ENCODE results near the gene SPAG16. TPM values are rescaled to one million over a fixed set of nuclear protein-coding genes. Genes with fewer than 3 reads are reported as not detected.

Gene SPAG16
- total and polyA plus RNA-seq, 2 donors (not counting 1 experiment from before 2014, with no cell fraction given), result 3.4 to 8.6 TPM

GRCh38 chr2:213566846-213567245, 282.6 kb downstream of the SPAG16 start:
- intact Hi-C loops (cut with micrococcal nuclease), result no loop called here
- no peaks in the 10 kb centered on the region for H3K4me1 Mint-ChIP-seq

DNA sequence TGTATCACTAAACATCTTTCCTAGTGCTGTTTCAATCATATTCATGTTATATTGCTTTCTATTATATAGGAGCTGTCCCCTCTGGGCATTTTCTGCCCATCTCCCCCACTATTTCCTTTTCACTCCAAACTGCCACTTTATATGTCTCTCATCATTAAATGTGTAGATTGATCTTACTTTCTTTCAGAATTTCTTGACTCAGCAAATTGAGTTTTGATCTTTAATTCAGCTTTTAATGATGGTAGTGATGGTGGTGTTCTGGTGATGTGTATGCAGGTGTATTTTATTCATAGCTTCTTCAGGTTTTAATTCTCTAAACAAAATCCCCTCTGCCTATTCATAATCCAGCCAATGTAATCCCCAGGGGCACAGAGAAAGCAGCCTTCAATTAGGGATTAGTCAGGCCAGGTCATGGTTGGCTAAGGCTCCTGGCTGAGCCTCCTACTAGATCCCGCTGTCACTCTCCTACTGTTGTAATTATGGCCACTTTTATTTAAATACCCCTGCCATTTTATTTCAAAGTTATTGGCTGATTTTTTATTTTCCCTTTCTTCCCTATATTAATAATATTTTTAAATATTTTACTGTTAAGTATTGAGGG, 325.4 kb downstream of the SPAG16 start:
- no peaks in the 10 kb centered on the region for H3K9me3 Mint-ChIP-seq (ENCODE audit: insufficient read depth)
- H3K9ac ChIP-seq (ENCODE audit: low read length), result no peak overlapping the region
- H3K27me3 ChIP-seq (replicated peaks in 1 of 4; ENCODE audit: control extremely low read depth in 1 of 4, control insufficient read depth in 3 of 4, insufficient read depth in 4 of 4, low read length in 3 of 4), result no peaks in the 10 kb centered on the region
- ChIA-PET POLR2A (no interaction called here), CTCF (no interaction called here)
- DNase-seq (no peak), ATAC-seq (ENCODE audit: low read depth) (no peak)
- H3K27ac Mint-ChIP-seq, result no peak overlapping the region
- H3K4me1 ChIP-seq (ENCODE audit: control insufficient read depth in 2 of 2, insufficient read depth in 2 of 2, low read length in 2 of 2), result no peaks in the 10 kb centered on the region
- no CpG with 5 or more reads among the region's 1 CpG for WGBS (ENCODE audit: insufficient coverage)
- H3K4me3 Mint-ChIP-seq, result no peak overlapping the region
- no peaks in the 10 kb centered on the region for H3K27me3 Mint-ChIP-seq
- H4K20me1 ChIP-seq (ENCODE audit: control insufficient read depth, insufficient read depth, low read length, poor library complexity, severe bottlenecking), result no peaks in the 10 kb centered on the region
- H3K4me3 ChIP-seq (ENCODE audit: control extremely low read depth in 1 of 5, extremely low read depth in 1 of 5, insufficient read depth in 1 of 5, low read depth in 2 of 5, low read length in 4 of 5), result no peak overlapping the region
- H3K27ac ChIP-seq (ENCODE audit: low read length in 2 of 2), result no peak overlapping the region
- H2AFZ ChIP-seq (ENCODE audit: insufficient read depth, low read depth, low read length, poor library complexity, severe bottlenecking), result no peak overlapping the region
- H3K36me3 ChIP-seq (replicated peaks in 1 of 2; ENCODE audit: control extremely low read depth in 1 of 2, control insufficient read depth in 1 of 2, extremely low read depth in 1 of 2, insufficient read depth in 2 of 2, low read length in 1 of 2), result no peaks in the 10 kb centered on the region
- no peak overlapping the region for H3K4me2 ChIP-seq (replicated peaks; ENCODE audit: low read depth, low read length, poor library complexity, severe bottlenecking)
- H3K4me1 Mint-ChIP-seq, result no peaks in the 10 kb centered on the region
- H3K9me3 ChIP-seq (ENCODE audit: control extremely low read depth in 1 of 3, control insufficient read depth in 2 of 3, insufficient read depth in 1 of 3, low read length in 2 of 3), result no peaks in the 10 kb centered on the region
- intact Hi-C loops (cut with micrococcal nuclease), result no loop called here
- H3K79me2 ChIP-seq (ENCODE audit: control insufficient read depth, insufficient read depth, low read length), result no peaks in the 10 kb centered on the region
- no peak for TF ChIP-seq EZH2 (IDR thresholded peaks at IDR 0.05; ENCODE audit: borderline replicate concordance, insufficient read depth, low read depth, low read length, poor library complexity, severe bottlenecking)
- TF ChIP-seq, protein P1, sequence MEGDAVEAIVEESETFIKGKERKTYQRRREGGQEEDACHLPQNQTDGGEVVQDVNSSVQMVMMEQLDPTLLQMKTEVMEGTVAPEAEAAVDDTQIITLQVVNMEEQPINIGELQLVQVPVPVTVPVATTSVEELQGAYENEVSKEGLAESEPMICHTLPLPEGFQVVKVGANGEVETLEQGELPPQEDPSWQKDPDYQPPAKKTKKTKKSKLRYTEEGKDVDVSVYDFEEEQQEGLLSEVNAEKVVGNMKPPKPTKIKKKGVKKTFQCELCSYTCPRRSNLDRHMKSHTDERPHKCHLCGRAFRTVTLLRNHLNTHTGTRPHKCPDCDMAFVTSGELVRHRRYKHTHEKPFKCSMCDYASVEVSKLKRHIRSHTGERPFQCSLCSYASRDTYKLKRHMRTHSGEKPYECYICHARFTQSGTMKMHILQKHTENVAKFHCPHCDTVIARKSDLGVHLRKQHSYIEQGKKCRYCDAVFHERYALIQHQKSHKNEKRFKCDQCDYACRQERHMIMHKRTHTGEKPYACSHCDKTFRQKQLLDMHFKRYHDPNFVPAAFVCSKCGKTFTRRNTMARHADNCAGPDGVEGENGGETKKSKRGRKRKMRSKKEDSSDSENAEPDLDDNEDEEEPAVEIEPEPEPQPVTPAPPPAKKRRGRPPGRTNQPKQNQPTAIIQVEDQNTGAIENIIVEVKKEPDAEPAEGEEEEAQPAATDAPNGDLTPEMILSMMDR (IDR thresholded peaks at IDR 0.05), result no peak

More at GRCh38 chr2:213566846-213567245, 282.6 kb downstream of the SPAG16 start:
- Mint-ChIP-seq H3K9me3 (ENCODE audit: insufficient read depth) (peaks cover 6% of the 10 kb centered on the region), H3K27ac (no peak overlapping the region), H3K4me3 (no peak overlapping the region), H3K27me3 (no peaks in the 10 kb centered on the region)
- H4K20me1 ChIP-seq (ENCODE audit: control insufficient read depth, insufficient read depth, low read length, poor library complexity, severe bottlenecking), result no peaks in the 10 kb centered on the region
- no peak overlapping the region for H3K4me3 ChIP-seq (ENCODE audit: control extremely low read depth in 1 of 5, extremely low read depth in 1 of 5, insufficient read depth in 1 of 5, low read depth in 2 of 5, low read length in 4 of 5)
- DNase-seq (no peak), ATAC-seq (ENCODE audit: low read depth) (no peak)
- POLR2A ChIA-PET, result no interaction called here
- TF ChIP-seq, protein P1 (IDR thresholded peaks at IDR 0.05), result no peak
- no peak for TF ChIP-seq EZH2 (IDR thresholded peaks at IDR 0.05; ENCODE audit: borderline replicate concordance, insufficient read depth, low read depth, low read length, poor library complexity, severe bottlenecking)
- H3K79me2 ChIP-seq (ENCODE audit: control insufficient read depth, insufficient read depth, low read length), result no peaks in the 10 kb centered on the region
- H3K27me3 ChIP-seq (replicated peaks in 1 of 4; ENCODE audit: control extremely low read depth in 1 of 4, control insufficient read depth in 3 of 4, insufficient read depth in 4 of 4, low read length in 3 of 4), result no peaks in the 10 kb centered on the region
- no peak overlapping the region for H3K9ac ChIP-seq (ENCODE audit: low read length)
- no peak overlapping the region for H3K27ac ChIP-seq (ENCODE audit: low read length in 2 of 2)
- no peaks in the 10 kb centered on the region for H3K4me1 ChIP-seq (ENCODE audit: control insufficient read depth in 2 of 2, insufficient read depth in 2 of 2, low read length in 2 of 2)
- peaks cover 0 to 2% (median 0%) of the 10 kb centered on the region in 3 donors for H3K9me3 ChIP-seq (ENCODE audit: control extremely low read depth in 1 of 3, control insufficient read depth in 2 of 3, insufficient read depth in 1 of 3, low read length in 2 of 3)
- no peak overlapping the region for H3K4me2 ChIP-seq (replicated peaks; ENCODE audit: low read depth, low read length, poor library complexity, severe bottlenecking)
- no peaks in the 10 kb centered on the region for H3K36me3 ChIP-seq (replicated peaks in 1 of 2; ENCODE audit: control extremely low read depth in 1 of 2, control insufficient read depth in 1 of 2, extremely low read depth in 1 of 2, insufficient read depth in 2 of 2, low read length in 1 of 2)
- CTCF ChIA-PET, result no interaction called here
- no peak overlapping the region for H2AFZ ChIP-seq (ENCODE audit: insufficient read depth, low read depth, low read length, poor library complexity, severe bottlenecking)

Data from B cell (primary cell).